K562 (cell line): ENCODE measurements around the gene OR7C1. TPM values are rescaled to one million over a fixed set of nuclear protein-coding genes. Genes with fewer than 3 reads are reported as not detected.

ENCODE experiments used
- FOXK2 ChIP-seq, 2 experiments: fragments of 450-650 bp; IDR thresholded peaks in 1 of 2; conservative IDR thresholded peaks in 1 of 2; 2 replicates each; pipeline ENCODE4 v1.6.1; 2016; ENCODE audit warnings: low read depth in 2 of 2, mild to moderate bottlenecking in 1 of 2
- HDAC3 ChIP-seq: fragments of 450-650 bp; IDR thresholded peaks from 2 replicates; pipeline ENCODE4 v1.6.1; 2018; ENCODE audit warnings: borderline replicate concordance, mild to moderate bottlenecking, moderate library complexity; ENCODE audit not compliant: partially characterized antibody
- HDAC6 ChIP-seq: IDR thresholded peaks from 2 replicates; pipeline ENCODE4 v1.6.1; 2012; ENCODE audit warnings: low read depth, mild to moderate bottlenecking, control low read depth, inconsistent platforms, low read length, moderate library complexity
- KAT7 ChIP-seq: sonication (generic); formaldehyde crosslinking; IDR thresholded peaks from 2 replicates; pipeline ENCODE4 v1.8.0; 2022; ENCODE audit warnings: missing genetic modification reagents, mild to moderate bottlenecking, borderline replicate concordance
- PHF8 ChIP-seq: fragments of 200-600 bp; sonication (generic); IDR thresholded peaks from 2 replicates; pipeline ENCODE4 v1.6.1; 2012; ENCODE audit warnings: mixed run types, mild to moderate bottlenecking, inconsistent platforms, low read length, moderate library complexity, borderline replicate concordance
- PPARD ChIP-seq: fragments of 250-450 bp; sonication (Bioruptor Pico); IDR thresholded peaks from 2 replicates; pipeline ENCODE4 v1.8.0; 2022; ENCODE audit warnings: inconsistent platforms, mild to moderate bottlenecking, moderate library complexity
- SRSF3 ChIP-seq: fragments of 200-400 bp; formaldehyde crosslinking; IDR thresholded peaks from 2 replicates; pipeline ENCODE4 v1.6.1; 2016; ENCODE audit warnings: mild to moderate bottlenecking, low read length, moderate library complexity; ENCODE audit not compliant: insufficient read depth
- TBP ChIP-seq: optimal IDR thresholded peaks from 2 replicates; pipeline ENCODE3; 2011; ENCODE audit warnings: low read depth, low read length, improper control_type of control experiment
- YY1 ChIP-seq, 3 experiments: IDR thresholded peaks; 2 replicates each; pipeline ENCODE4 v1.6.1; 2011; ENCODE audit warnings: low read length in 2 of 3, mild to moderate bottlenecking in 2 of 3, moderate library complexity in 2 of 3, borderline replicate concordance in 1 of 3, control low read depth in 1 of 3, low read depth in 1 of 3; ENCODE audit not compliant: insufficient read depth in 3 of 3, insufficient replicate concordance in 2 of 3, control insufficient read depth in 1 of 3, insufficient read length in 1 of 3; ENCODE audit errors: extremely low read depth in 1 of 3
- ZBTB7A ChIP-seq: IDR thresholded peaks from 2 replicates; pipeline ENCODE4 v1.6.1; 2011; ENCODE audit warnings: low read depth, mild to moderate bottlenecking, low read length, moderate library complexity, borderline replicate concordance; ENCODE audit not compliant: control insufficient read depth
- ZNF561 ChIP-seq: fragments of 450-650 bp; formaldehyde crosslinking; conservative IDR thresholded peaks from 2 replicates; pipeline ENCODE4 v1.4.0; 2020; ENCODE audit warnings: mild to moderate bottlenecking, moderate library complexity
- polyA plus RNA-seq, 8 experiments: library from polyadenylated mRNA; depleted of rRNA in 4 of 8; stranded (reverse) in 5 of 8; unstranded in 3 of 8; fragments of >200 nt; fragmentation: Nextera tagmentation in 2 of 8; fragmentation: Illumina TruSeq in 1 of 8; extraction: Ambion mirVana in 2 of 8; extraction: Trizol in 1 of 8; gene quantifications; 2 replicates each; pipeline versions ENCODE4 v1.2.1 to v1.2.3, GENCODE V29; 2011 to 2014; ENCODE audit warnings: inconsistent platforms in 1 of 8, missing spikeins in 1 of 8
- total RNA-seq, 7 experiments: library from RNA; depleted of rRNA in 6 of 7; stranded (reverse); fragments of >200 nt in 6 of 7; fragmentation: Illumina TruSeq in 2 of 7; extraction: Trizol in 2 of 7; gene quantifications; 2 replicates each; pipeline versions ENCODE4 v1.2.1 to v1.2.3, GENCODE V29; 2011 to 2021; ENCODE audit warnings: low replicate concordance in 1 of 7
- TF ChIP-seq, protein P1 (sequence below): sonication (generic); formaldehyde crosslinking; IDR thresholded peaks from 2 replicates; pipeline ENCODE4 v1.8.0; 2022; ENCODE audit warnings: mild to moderate bottlenecking, missing genetic modification reagents
- TF ChIP-seq, protein P2 (sequence below), 2 experiments: IDR thresholded peaks; 2 replicates each; pipeline ENCODE4 v1.6.1; 2012; ENCODE audit warnings: improper control_type of control experiment in 2 of 2, low read depth in 2 of 2, low read length in 2 of 2, borderline replicate concordance in 1 of 2
- TF ChIP-seq, protein P3 (sequence below), 2 experiments: fragments of 150-350 bp in 1 of 2; IDR thresholded peaks; 2 replicates each; pipeline ENCODE4 v1.6.1; 2012 to 2016; ENCODE audit warnings: low read depth in 2 of 2, low read length in 2 of 2, mild to moderate bottlenecking in 1 of 2, moderate library complexity in 1 of 2

OR7C1 gene
- total and polyA plus RNA-seq, 9 of the 15 experiments (the other 6 are each of a cell fraction or from before 2014, with no cell fraction given), result 0.01 to 0.18 (median 0.10) TPM; not detected in 1

DNA sequence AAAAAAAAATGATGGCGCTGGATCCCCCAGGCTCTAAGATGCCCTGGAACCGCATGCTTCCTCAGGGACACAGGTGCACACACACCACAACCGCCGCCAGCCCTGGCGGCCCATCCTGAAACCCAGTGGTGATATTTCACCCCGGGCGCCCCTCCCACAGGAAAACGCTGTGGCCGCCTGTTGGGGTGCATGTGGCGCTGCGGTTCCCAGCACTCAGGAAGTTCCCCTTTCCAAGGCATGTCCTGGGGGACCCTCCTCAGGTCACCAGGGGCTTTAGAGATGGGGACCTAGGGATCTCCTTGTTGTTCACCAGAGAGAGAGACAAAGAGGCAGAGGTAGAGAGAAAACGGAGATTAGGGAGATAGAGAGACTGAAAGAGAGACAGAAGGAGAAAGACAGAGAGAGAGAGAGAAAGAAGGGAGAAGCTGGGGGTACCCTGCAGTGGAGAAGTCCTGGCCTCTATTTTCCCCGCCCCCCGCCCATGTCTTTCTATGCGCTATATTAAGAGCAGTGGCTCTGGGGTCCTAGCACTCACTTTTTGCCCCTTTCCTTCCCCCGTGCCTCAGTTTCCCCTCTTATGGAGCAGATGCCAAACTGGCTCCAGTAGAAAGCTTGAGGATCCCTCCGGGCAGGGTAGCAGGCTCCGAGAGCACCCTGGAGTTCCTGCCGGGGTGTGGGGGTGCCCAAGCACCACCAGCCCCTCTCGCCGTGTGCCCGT lies 59.0 kb downstream of the OR7C1 start (continued):
- TF ChIP-seq, protein P1, sequence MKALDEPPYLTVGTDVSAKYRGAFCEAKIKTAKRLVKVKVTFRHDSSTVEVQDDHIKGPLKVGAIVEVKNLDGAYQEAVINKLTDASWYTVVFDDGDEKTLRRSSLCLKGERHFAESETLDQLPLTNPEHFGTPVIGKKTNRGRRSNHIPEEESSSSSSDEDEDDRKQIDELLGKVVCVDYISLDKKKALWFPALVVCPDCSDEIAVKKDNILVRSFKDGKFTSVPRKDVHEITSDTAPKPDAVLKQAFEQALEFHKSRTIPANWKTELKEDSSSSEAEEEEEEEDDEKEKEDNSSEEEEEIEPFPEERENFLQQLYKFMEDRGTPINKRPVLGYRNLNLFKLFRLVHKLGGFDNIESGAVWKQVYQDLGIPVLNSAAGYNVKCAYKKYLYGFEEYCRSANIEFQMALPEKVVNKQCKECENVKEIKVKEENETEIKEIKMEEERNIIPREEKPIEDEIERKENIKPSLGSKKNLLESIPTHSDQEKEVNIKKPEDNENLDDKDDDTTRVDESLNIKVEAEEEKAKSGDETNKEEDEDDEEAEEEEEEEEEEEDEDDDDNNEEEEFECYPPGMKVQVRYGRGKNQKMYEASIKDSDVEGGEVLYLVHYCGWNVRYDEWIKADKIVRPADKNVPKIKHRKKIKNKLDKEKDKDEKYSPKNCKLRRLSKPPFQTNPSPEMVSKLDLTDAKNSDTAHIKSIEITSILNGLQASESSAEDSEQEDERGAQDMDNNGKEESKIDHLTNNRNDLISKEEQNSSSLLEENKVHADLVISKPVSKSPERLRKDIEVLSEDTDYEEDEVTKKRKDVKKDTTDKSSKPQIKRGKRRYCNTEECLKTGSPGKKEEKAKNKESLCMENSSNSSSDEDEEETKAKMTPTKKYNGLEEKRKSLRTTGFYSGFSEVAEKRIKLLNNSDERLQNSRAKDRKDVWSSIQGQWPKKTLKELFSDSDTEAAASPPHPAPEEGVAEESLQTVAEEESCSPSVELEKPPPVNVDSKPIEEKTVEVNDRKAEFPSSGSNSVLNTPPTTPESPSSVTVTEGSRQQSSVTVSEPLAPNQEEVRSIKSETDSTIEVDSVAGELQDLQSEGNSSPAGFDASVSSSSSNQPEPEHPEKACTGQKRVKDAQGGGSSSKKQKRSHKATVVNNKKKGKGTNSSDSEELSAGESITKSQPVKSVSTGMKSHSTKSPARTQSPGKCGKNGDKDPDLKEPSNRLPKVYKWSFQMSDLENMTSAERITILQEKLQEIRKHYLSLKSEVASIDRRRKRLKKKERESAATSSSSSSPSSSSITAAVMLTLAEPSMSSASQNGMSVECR (CRISPR knock-in tag), result no peak
- TF ChIP-seq, protein P2, sequence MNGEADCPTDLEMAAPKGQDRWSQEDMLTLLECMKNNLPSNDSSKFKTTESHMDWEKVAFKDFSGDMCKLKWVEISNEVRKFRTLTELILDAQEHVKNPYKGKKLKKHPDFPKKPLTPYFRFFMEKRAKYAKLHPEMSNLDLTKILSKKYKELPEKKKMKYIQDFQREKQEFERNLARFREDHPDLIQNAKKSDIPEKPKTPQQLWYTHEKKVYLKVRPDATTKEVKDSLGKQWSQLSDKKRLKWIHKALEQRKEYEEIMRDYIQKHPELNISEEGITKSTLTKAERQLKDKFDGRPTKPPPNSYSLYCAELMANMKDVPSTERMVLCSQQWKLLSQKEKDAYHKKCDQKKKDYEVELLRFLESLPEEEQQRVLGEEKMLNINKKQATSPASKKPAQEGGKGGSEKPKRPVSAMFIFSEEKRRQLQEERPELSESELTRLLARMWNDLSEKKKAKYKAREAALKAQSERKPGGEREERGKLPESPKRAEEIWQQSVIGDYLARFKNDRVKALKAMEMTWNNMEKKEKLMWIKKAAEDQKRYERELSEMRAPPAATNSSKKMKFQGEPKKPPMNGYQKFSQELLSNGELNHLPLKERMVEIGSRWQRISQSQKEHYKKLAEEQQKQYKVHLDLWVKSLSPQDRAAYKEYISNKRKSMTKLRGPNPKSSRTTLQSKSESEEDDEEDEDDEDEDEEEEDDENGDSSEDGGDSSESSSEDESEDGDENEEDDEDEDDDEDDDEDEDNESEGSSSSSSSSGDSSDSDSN (IDR thresholded peaks at IDR 0.05; ENCODE audit: borderline replicate concordance in 1 of 2, low read depth in 2 of 2, low read length in 2 of 2), result 0 out of 4 replicates have a peak, but pooled peaks of 1 of the 2 experiments have one; percentile 24
- TF ChIP-seq PPARD (no peak), FOXK2 (conservative IDR thresholded peaks at IDR 0.05 in 1 of 2, IDR thresholded peaks at IDR 0.05 in 1 of 2; ENCODE audit: low read depth in 2 of 2) (peak in 1 of 2 experiments; percentile 45; a peak in 1 of 4 replicates), SRSF3 (no peak), TBP (peak; percentile 50), ZNF561 (CRISPR knock-in tag) (no peak), PHF8 (peak; percentile 1; the same call in 1 of the 2 replicates), KAT7 (peak; percentile 59; the same call in 1 of the 2 replicates), HDAC3 (peak; percentile 53), ZBTB7A (peak; percentile 54; the same call in 1 of the 2 replicates), HDAC6 (no peak), YY1 (IDR thresholded peaks at IDR 0.05; ENCODE audit: borderline replicate concordance in 1 of 3, control insufficient read depth in 1 of 3, extremely low read depth in 1 of 3, insufficient read depth in 3 of 3, insufficient read length in 1 of 3, insufficient replicate concordance in 2 of 3, low read depth in 1 of 3, low read length in 2 of 3) (peak in 2 of 3 experiments; percentile 44 to 56)
- TF ChIP-seq, protein P3, sequence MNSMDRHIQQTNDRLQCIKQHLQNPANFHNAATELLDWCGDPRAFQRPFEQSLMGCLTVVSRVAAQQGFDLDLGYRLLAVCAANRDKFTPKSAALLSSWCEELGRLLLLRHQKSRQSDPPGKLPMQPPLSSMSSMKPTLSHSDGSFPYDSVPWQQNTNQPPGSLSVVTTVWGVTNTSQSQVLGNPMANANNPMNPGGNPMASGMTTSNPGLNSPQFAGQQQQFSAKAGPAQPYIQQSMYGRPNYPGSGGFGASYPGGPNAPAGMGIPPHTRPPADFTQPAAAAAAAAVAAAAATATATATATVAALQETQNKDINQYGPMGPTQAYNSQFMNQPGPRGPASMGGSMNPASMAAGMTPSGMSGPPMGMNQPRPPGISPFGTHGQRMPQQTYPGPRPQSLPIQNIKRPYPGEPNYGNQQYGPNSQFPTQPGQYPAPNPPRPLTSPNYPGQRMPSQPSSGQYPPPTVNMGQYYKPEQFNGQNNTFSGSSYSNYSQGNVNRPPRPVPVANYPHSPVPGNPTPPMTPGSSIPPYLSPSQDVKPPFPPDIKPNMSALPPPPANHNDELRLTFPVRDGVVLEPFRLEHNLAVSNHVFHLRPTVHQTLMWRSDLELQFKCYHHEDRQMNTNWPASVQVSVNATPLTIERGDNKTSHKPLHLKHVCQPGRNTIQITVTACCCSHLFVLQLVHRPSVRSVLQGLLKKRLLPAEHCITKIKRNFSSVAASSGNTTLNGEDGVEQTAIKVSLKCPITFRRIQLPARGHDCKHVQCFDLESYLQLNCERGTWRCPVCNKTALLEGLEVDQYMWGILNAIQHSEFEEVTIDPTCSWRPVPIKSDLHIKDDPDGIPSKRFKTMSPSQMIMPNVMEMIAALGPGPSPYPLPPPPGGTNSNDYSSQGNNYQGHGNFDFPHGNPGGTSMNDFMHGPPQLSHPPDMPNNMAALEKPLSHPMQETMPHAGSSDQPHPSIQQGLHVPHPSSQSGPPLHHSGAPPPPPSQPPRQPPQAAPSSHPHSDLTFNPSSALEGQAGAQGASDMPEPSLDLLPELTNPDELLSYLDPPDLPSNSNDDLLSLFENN (IDR thresholded peaks at IDR 0.05; ENCODE audit: low read depth in 2 of 2, low read length in 2 of 2), result no peak
